GM21526 (cell line): ENCODE results near the gene MSTO1.
"Not testable (repeated sequence)": the region's sequence is repeated elsewhere in the genome, so short reads cannot be mapped to it uniquely, and the experiment has no call there.

Experiments
- ATAC-seq: cut with Tn5 transposase; IDR thresholded peaks from one replicate; pipeline ENCODE4 v1.9.1; 2021; ENCODE audit warnings: moderate library complexity; ENCODE audit not compliant: unreplicated experiment, low FRiP score

MSTO1 gene

GRCh38 chr1:155609515-155610256, at the start of gene MSTO1:
TSS of gene MSTO1 (plus strand) at chr1:155610218. CDS start at chr1:155610249, 31 bp downstream.
- peak; percentile 89 for ATAC-seq

GRCh38 chr1:155561779-155562580, 48.0 kb upstream of the MSTO1 start:
- ATAC-seq, result peak; percentile 1

GRCh38 chr1:155562581-155563376, 47.2 kb upstream of the MSTO1 start, which contains the start of gene ASH1L:
TSS of gene ASH1L (minus strand) at chr1:155562803. CDS start at chr1:155521519, 41,284 bp downstream.
- ATAC-seq, result peak; percentile 70

- not testable (repeated sequence) for ATAC-seq
Measured at GRCh38 chr1:155563377-155564022, 46.5 kb upstream of the MSTO1 start.

- no peak for ATAC-seq
Measured at GRCh38 chr1:155569988-155570592, 39.9 kb upstream of the MSTO1 start.

- no peak for ATAC-seq
Measured at GRCh38 chr1:155570593-155570990, 39.4 kb upstream of the MSTO1 start.

- no peak for ATAC-seq
Measured at GRCh38 chr1:155574077-155574476, 35.9 kb upstream of the MSTO1 start.

GRCh38 chr1:155575608-155576007, 34.4 kb upstream of the MSTO1 start:
- ATAC-seq, result not testable (repeated sequence)

GRCh38 chr1:155583846-155584245, 26.2 kb upstream of the MSTO1 start:
- not testable (repeated sequence) for ATAC-seq

- ATAC-seq, result not testable (repeated sequence)
Measured at GRCh38 chr1:155589282-155589681, 20.7 kb upstream of the MSTO1 start.

GRCh38 chr1:155590516-155591247, 19.3 kb upstream of the MSTO1 start:
- not testable (repeated sequence) for ATAC-seq

- ATAC-seq, result no peak
Measured at GRCh38 chr1:155591770-155592169, 18.2 kb upstream of the MSTO1 start.

GRCh38 chr1:155595877-155596474, 14.0 kb upstream of the MSTO1 start:
- not testable (repeated sequence) for ATAC-seq

- no peak for ATAC-seq
Measured at GRCh38 chr1:155596864-155597263, 13.2 kb upstream of the MSTO1 start.

- ATAC-seq, result no peak
Measured at GRCh38 chr1:155598842-155599331, 11.1 kb upstream of the MSTO1 start.

- ATAC-seq, result not testable (repeated sequence)
Measured at GRCh38 chr1:155599828-155600572, 10.0 kb upstream of the MSTO1 start.

GRCh38 chr1:155607708-155608107, 2.3 kb upstream of the MSTO1 start:
- no peak for ATAC-seq

GRCh38 chr1:155608888-155609225, 1.2 kb upstream of the MSTO1 start:
- ATAC-seq, result no peak
